PC-9 (cell line): ENCODE measurements around the gene SPRED1. TPM values are rescaled to one million over a fixed set of nuclear protein-coding genes. Genes with fewer than 3 reads are reported as not detected.

ENCODE experiments used
- BruUV-seq: library from RNA; stranded (reverse); fragments of 400-500 nt; replicated peaks from 2 replicates; lab custom pipeline; 2021; lab: Mats Ljungman, UMichigan
- CTCF ChIA-PET: fragments of 300-600 bp; sonication (Branson Sonifier 250); formaldehyde crosslinking; loops from one replicate; lab custom pipeline; 2022; ENCODE audit warnings: antibody characterized with exemption; lab: Charles Lee
- POLR2A ChIA-PET: fragments of 300-600 bp; sonication (Branson Sonifier 250); formaldehyde crosslinking; loops from one replicate; lab custom pipeline; 2022; ENCODE audit warnings: antibody characterized with exemption; ENCODE audit not compliant: unreplicated experiment; lab: Charles Lee
- DNase-seq, 2 experiments: peaks; one replicate each; pipeline versions ENCODE4 v3.0.0 to v3.0.0-alpha.2; 2015 to 2022; ENCODE audit warnings: mixed read lengths in 1 of 2
- H2AFZ ChIP-seq: fragments of 200-600 bp; sonication (generic); 2 replicates; pipeline ENCODE4 v1.8.1; 2017; ENCODE audit warnings: antibody characterized with exemption
- H3F3A ChIP-seq: fragments of 200-600 bp; sonication (generic); 2 replicates; pipeline ENCODE4 v1.8.1; 2017; ENCODE audit warnings: antibody characterized with exemption, mild to moderate bottlenecking, low read depth; ENCODE audit not compliant: insufficient read depth
- H3K27ac ChIP-seq: fragments of 200-600 bp; sonication (generic); 2 replicates; pipeline ENCODE4 v1.6.1; 2016; ENCODE audit warnings: mixed run types
- H3K27me3 ChIP-seq: fragments of 200-600 bp; sonication (generic); 2 replicates; pipeline ENCODE4 v1.6.1; 2016; ENCODE audit warnings: low read depth, mixed run types; ENCODE audit not compliant: insufficient read depth
- H3K36me3 ChIP-seq: fragments of 200-600 bp; sonication (generic); 2 replicates; pipeline ENCODE4 v1.6.1; 2016; ENCODE audit warnings: low read depth, mixed run types
- H3K4me1 ChIP-seq: fragments of 200-600 bp; sonication (generic); replicated peaks from 2 replicates; pipeline ENCODE4 v1.6.1; 2016; ENCODE audit warnings: mixed run types; ENCODE audit not compliant: insufficient read depth
- H3K4me2 ChIP-seq: fragments of 200-600 bp; sonication (generic); 2 replicates; pipeline ENCODE4 v1.6.1; 2017; ENCODE audit warnings: mixed run types
- H3K4me3 ChIP-seq: fragments of 200-600 bp; sonication (generic); 2 replicates; pipeline ENCODE4 v1.6.1; 2016; ENCODE audit warnings: mixed run types
- H3K79me2 ChIP-seq: fragments of 200-600 bp; sonication (generic); 2 replicates; pipeline ENCODE4 v1.6.1; 2017; ENCODE audit warnings: low read depth, mixed run types
- H3K9me2 ChIP-seq: fragments of 200-600 bp; sonication (generic); 2 replicates; pipeline ENCODE4 v1.8.1; 2017; ENCODE audit warnings: mild to moderate bottlenecking; ENCODE audit not compliant: insufficient read depth
- H3K9me3 ChIP-seq: fragments of 200-600 bp; sonication (generic); 2 replicates; pipeline ENCODE4 v1.8.1; 2016; ENCODE audit warnings: low read depth; ENCODE audit not compliant: insufficient read depth
- H4K20me1 ChIP-seq: fragments of 200-600 bp; sonication (generic); 2 replicates; pipeline ENCODE4 v1.8.1; 2017; ENCODE audit not compliant: insufficient read depth
- CTCF ChIP-seq: fragments of 200-600 bp; sonication (generic); conservative IDR thresholded peaks from 2 replicates; pipeline ENCODE4 v1.6.1; 2017; ENCODE audit warnings: mixed run types, antibody characterized with exemption, mild to moderate bottlenecking, moderate library complexity
- EZH2 ChIP-seq: fragments of 200-600 bp; sonication (generic); IDR thresholded peaks from 2 replicates; pipeline ENCODE4 v1.8.0; 2017; ENCODE audit warnings: antibody characterized with exemption, low read depth
- intact Hi-C: fragments of 100-400 bp; cut with micrococcal nuclease; formaldehyde crosslinking; loops from one replicate; pipeline ENCODE4 v1.10.0; 2022; ENCODE audit not compliant: unreplicated experiment
- total RNA-seq: library from RNA; stranded (reverse); gene quantifications from 2 replicates; pipeline ENCODE4 v1.2.3, GENCODE V29; 2021

SPRED1 gene
- total RNA-seq, 1 experiment from 2014 or later, result 16.5 TPM

GRCh38 chr15:38213356-38213755, 39.3 kb upstream of the SPRED1 start:
- Histone ChIP-seq H2AFZ (no peak overlapping the region), H3K4me2 (no peak overlapping the region), H3K9me3 (no peaks in the 10 kb centered on the region), H3K79me2 (no peaks in the 10 kb centered on the region), H3K9me2 (no peaks in the 10 kb centered on the region), H3K36me3 (no peaks in the 10 kb centered on the region), H3F3A (peaks cover 8% of the 10 kb centered on the region; the same call in 1 of the 2 replicates), H4K20me1 (no peaks in the 10 kb centered on the region), H3K27ac (no peak overlapping the region), H3K4me1 (peaks cover 19% of the 10 kb centered on the region), H3K4me3 (no peak overlapping the region), H3K27me3 (no peaks in the 10 kb centered on the region)
- ChIA-PET CTCF (no interaction called here), POLR2A (no interaction called here)
- TF ChIP-seq CTCF (no peak), EZH2 (no peak)
- no TSS peak for BruUV-seq
- intact Hi-C loops, result no loop called here
- no peak for DNase-seq

- ChIA-PET POLR2A (no interaction called here), CTCF (no interaction called here)
- Histone ChIP-seq H3K9me3 (no peaks in the 10 kb centered on the region), H4K20me1 (no peaks in the 10 kb centered on the region), H3K27me3 (no peaks in the 10 kb centered on the region), H3K79me2 (no peaks in the 10 kb centered on the region), H3K4me3 (no peak overlapping the region), H3K9me2 (no peaks in the 10 kb centered on the region), H2AFZ (no peak overlapping the region), H3K4me1 (peaks cover 28% of the 10 kb centered on the region), H3K27ac (no peak overlapping the region), H3F3A (peaks cover 13% of the 10 kb centered on the region; the same call in 1 of the 2 replicates), H3K36me3 (no peaks in the 10 kb centered on the region), H3K4me2 (no peak overlapping the region)
- no TSS peak for BruUV-seq
- intact Hi-C loops, result no loop called here
- no peak for DNase-seq
- TF ChIP-seq CTCF (no peak), EZH2 (no peak)
These were observed 36.9 kb upstream of the SPRED1 start for GRCh38 chr15:38215707-38216106.

- no peak overlapping the region for H3K27ac ChIP-seq
- no peaks in the 10 kb centered on the region for H3K9me2 ChIP-seq
- TF ChIP-seq CTCF (no peak), EZH2 (no peak)
- no peak overlapping the region for H3K4me3 ChIP-seq
- no peaks in the 10 kb centered on the region for H3K9me3 ChIP-seq
- POLR2A ChIA-PET, result no interaction called here
- no peaks in the 10 kb centered on the region for H4K20me1 ChIP-seq
- H3K79me2 ChIP-seq, result no peaks in the 10 kb centered on the region
- H3K27me3 ChIP-seq, result no peaks in the 10 kb centered on the region
- H3K4me2 ChIP-seq, result peak overlapping the region; percentile 11; the same call in 1 of the 2 replicates
- H3F3A ChIP-seq, result peaks cover 13% of the 10 kb centered on the region; the same call in 1 of the 2 replicates
- no peak overlapping the region for H2AFZ ChIP-seq
- CTCF ChIA-PET, result no interaction called here
- DNase-seq, result no peak
- intact Hi-C loops, result no loop called here
- H3K36me3 ChIP-seq, result no peaks in the 10 kb centered on the region
- BruUV-seq, result no TSS peak
- peaks cover 33% of the 10 kb centered on the region for H3K4me1 ChIP-seq
These were observed 35.9 kb upstream of the SPRED1 start for GRCh38 chr15:38216763-38217162.
